Activated CD8-positive, alpha-beta memory T cell treated with anti-CD3 and anti-CD28 coated beads, Interleukin-2, amount 50 U/mL, for 24 hours (primary cell): Measurements from ENCODE around the gene SYNE2.

Experiments
- DNase-seq: peaks from one replicate; pipeline ENCODE4 v3.0.0-alpha.2; 2020; ENCODE audit errors: extremely low read depth

The SYNE2 gene

DNA sequence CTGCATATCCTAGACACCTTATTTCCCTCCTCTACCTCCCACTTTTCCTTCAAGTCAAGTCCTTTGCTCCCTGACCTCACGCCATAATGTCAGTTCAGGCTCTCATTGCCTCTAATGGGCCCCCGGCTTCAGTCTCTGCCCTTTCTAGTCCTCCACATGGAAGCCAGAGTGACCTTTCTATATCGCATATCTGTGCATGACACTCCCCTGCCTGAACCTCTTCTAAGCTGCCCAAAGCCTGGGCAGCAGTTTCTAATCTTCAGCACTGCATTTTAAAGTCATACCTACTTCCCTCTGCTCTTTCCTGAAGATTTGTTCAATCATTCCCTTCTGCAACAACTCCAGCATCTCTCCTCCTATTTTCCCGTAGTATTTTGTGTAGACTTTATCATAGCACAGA, 395.9 kb downstream of the SYNE2 start:
- DNase-seq, result no peak

DNA sequence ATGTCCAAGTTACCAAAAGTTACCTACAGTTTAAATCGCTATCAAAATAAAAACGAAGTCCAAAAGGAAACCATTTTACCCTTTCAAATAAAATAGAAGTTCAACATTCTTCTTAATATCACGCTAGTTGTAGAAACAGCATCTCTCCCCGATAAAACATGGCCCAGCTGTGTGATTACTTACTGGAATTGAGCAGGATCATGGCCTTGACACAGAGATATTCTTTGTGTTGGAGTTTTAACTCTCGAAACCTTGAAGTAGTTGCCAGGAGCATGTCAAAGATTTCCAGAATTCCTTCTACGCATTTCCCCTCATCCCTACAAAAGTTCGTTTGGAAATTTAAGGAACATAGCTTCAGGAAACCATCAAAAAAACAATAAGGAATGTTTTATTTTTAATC, 396.6 kb downstream of the SYNE2 start:
- no peak for DNase-seq

DNA sequence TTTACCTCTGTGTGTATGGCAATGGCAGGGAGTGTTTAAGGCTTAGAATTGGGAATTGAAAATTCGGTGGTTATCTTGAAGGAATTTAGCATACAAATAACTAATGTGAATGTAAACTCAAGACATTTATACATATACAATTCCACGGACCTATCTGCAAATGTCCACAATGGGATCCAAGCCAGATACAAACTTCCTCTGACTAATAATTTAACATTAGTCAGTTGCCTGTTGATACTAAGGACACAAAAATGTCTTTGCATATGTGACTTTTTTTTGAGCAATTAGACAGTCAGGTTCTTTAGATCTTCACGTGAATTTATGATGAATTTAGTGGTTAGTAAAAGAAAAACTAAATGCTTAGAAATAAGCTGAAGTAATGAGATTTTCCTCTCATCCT, 400.9 kb downstream of the SYNE2 start:
- no peak for DNase-seq

DNA sequence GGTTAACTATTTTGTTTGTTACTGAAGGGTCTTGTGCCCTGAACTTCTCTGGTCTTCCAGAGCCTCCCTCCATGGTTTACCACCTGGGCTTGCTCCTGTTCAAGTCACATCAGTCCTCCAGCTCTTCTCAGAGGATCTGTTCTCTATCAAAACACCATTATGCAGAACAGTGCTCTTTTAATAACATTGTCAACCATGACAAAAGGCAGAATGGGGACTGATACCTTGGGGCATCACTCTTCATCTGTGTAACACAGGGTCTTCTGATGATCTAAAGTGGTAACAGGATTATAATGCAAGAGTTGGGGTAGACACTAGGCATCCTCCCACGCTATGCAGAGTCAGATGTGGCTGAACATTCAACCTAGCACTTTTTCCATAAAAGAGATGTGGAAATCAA, 403.0 kb downstream of the SYNE2 start:
- no peak for DNase-seq

DNA sequence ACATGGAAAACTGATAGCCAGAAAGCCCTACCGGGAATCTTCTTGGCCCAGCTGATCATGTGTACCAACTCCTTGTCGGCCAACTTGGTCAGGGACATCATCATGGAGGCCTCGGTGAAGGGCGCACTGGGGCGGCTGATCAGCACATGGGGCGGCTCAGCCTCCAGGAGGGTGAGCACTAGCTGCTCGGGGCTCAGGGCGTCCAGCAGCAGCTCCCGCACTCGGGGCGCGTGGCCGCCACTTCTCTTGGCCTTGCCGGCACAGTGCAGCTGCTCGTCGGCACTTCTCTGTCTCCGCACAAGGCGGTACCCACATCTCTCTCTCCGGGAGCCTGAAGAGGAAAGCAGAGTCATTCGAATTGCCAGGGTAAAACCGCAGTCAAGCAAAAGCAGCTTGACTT, 407.6 kb downstream of the SYNE2 start:
- no peak for DNase-seq

DNA sequence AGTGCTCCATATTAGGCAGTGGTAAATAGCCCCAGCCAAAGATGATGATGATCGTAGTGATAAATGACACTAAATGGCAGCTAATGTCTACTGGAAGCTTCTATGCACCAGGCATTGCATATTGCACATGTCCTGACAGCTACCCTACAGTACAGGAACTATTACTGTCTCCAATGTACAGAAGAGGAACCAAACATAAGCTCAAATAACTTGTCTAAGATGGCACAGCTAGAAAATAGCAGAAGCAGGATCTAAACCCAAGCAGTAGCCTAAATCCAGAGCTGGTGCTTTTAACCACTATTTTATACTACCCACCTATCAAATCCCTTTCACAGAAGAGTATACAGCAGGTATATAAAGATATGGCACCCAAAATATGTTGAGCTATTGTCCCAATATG, 412.4 kb downstream of the SYNE2 start:
- no peak for DNase-seq

DNA sequence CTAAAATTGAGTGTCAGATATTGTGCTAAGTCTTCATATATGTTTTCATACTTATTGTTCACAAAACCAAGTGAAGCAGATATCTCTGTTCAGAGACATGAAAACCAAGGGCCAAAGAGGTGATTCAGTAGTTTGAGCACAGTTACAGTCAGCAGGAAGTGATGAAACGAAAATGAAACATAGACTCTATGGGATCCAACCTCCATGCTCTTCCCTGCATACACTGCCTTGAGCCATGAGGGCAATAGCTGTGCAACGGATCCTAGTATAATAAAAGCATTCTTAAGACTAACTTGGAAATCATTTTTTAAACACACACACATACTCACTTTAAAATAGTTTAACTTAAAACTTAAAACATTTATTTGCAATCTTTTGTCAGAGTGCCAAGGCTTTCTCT, 413.4 kb downstream of the SYNE2 start:
- DNase-seq, result no peak

DNA sequence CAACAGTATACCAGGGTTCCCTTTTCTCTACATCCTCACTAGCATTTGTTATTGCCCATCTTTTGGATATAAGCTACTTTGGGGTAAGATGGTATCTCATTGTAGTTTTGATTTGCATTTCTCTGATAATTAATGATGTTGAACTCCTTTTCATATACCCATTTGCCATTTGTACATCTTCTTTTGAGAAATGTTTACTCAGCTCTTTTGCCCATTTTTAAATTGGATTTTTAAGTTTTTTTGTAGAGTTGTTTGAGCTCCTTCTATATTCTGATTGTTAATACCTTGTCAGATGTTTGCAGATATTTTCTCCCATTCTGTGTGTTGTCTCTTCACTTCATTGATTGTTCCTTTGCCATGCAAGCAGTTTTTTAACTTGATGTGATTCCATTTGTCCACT, 419.2 kb downstream of the SYNE2 start:
- DNase-seq, result no peak
